Activated T-cell treated with anti-CD3 and anti-CD28 coated beads, Interleukin-2, amount 50 U/mL, for 48 hours (primary cell): ENCODE data around the gene USP49.

Experiments
- DNase-seq, 2 experiments: peaks; one replicate each; pipeline ENCODE4 v3.0.0-alpha.2; 2020

The USP49 gene

DNA sequence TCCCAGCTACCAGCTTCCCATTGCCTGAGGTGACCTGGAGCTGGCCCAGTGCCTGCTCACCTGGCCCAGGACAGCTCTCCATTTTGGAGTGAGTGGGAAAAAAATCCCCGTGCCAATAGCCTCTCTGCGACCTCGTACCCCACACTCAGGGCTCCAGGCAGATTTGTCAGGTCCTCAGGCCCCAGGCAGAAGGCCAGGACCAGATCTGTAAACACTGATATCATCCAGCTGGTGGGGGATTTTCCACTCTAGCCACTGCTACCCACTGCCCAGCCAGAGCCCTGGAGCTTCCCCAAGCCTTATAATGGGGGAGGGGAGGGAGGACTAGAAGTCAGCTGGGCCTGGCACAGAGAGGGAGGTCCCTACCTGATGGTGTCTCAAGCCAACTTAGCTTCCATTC is 146.6 kb downstream of the USP49 start:
- no peak for DNase-seq

DNA sequence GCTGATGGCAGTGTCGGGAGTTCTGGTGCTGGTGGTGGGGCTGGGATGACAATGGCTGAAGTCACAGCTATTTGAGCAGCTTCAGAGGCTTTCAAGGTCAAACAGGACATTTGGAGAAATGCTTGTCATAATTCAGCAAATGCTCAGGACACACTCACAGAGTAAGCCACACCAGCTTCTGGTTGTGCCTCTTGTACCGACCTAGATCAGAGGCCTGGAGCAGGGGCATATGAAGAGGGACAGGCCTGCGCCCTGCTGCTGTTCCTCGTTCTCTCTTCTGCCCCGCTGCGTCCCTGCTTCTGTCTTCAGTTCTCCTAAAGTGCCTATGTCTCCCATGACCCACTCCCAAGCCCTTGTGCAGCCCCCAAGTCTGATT is 147.1 kb downstream of the USP49 start:
- DNase-seq, result no peak

DNA sequence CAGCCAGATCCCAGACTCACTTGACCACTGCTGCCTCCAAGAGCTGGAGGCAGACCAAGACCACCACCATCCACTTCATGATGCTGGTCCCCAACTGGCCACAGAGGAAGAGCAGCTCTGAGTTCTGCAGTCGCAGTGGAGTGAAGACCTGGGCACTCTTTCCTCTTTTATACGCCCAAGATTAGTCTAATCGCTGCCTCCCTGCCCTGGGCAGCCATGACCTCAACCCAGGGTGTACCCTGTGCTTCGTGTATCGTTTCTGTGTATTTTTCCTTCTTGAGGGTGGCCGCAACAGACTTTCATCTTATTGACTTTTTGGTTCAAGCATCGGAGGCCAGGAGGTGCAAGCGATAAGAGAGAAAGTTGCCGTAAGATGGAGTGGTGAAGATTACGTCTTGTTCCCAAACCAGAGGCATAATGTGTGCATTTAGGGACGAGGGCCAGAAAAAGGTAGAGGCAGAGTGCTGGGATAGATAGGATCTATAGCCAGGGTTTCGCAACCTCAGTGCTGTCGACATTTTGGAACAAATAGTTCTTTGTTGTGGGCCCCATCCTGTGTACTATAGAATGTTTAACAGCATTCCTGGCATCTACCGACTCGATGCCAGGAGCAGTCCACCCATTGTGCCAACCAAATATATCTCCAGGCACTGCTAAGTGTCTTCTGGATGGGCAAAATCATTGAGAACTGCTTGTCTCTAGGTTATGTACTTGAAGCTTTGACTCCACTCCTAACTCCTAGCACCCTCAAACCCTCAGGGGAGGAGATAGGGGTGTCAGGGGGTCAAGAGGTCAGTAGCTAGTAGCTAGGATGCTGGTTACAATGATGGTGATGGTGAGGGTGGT is 147.7 kb downstream of the USP49 start, which contains the start of gene PGC:
TSS of gene PGC (minus strand) at position 142 of the 846 bp plus-strand sequence. CDS start at position 79, 63 bp downstream.
- no peak for DNase-seq

DNA sequence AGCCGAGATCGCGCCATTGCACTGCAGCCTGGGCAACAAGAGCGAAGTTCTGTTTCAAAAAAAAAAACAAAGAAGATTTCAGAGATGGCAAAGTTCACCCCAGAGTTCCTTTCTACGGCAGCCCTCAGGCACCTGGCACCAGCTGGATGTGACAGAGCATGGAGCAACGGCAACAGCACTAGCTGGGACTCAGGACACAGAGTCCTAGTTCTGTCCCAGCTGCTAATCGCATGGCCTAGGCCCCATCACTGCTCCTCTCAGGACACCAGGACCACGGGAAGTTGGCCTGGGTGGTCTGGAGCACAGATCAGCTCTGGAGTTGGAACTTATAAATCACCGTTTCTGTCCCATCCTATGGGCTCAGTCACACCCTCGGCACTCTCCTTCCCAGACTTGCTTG is 149.1 kb downstream of the USP49 start:
- DNase-seq, result no peak

GRCh38 chr6:41744236-41744787 is 150.9 kb downstream of the USP49 start:
- DNase-seq, result no peak

DNA sequence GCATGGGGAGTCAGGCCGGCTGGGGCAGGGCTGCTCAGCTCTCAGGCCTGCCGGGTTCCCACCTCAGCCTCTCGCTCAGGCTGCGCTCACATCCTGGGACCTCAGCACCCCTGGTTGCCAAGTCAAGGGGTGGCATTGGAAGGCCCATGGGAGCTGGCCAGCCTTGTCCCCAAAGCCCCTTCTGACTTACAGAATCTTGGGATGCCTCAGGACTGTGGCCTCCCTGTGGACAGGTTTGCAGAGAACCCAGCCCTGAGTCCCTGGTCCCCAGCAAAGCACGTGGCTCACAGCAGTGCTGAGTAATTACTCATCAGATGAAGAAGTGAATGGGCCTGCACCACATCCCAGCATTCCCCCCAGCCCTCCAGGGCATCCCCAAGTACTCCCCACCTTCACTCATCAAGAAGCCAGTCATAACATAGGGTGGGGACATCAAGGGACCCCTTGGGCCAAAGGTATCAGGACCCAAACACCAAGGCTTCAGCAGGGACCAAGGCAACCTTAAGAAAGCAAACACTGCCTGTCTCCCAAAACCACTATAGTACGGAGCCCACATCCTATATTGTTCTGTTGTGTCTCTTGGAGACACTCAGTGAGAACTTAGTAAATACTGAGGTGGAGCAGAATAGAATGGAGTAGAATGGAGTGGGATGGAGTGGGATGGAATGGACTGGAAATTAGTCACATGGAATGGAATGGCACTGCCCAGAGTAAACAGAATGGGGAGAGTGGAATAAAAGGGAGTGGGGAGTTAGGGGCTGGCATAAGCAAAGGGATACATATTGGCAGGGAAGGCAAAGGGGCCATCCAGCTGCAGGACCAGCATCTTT is 151.6 kb downstream of the USP49 start:
- no peak for DNase-seq

DNA sequence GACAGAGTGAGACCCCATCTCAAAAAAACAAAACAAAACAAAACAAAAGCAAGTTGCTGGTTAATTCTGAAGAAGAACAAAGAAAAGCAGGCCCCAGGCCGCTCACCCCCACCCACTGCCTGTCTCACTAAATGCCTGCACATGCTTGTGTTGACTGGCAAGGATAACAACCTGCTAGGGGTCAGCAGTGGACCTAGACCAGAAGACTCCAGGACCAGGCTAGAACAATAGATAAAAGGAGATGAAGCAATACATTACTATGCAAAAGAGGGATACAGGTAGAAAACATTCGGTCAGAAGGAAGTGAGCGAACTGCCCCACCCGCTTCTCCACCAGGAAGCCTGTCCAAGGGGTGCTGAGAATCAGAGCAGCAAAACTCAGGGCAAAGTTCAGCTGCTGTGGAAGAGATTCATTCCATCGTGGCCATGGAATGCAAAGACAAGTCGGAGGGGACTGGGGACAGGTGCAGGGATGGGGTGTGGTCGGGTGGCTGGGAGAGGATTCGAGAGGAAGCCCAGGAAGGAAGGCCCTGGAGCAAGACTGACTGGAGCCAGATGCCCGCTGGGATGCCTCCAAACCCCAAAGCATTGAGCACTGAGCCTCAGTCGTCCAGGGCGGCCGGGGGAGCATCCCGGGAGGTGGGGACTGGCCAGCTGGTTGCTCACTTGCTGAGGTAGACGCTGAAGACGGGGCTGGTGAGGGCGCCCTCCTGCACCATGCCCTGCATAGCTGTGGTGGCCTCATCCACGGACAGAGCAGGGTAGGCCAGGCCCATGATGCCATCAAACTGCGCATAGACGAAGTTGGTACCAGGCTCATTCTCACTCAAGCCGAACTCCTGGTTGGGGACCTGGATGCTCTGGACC is 153.3 kb downstream of the USP49 start:
- DNase-seq, result no peak

- DNase-seq, result no peak
These were observed 154.6 kb downstream of the USP49 start for GRCh38 chr6:41740366-41741162.
